ENCODE results near the gene TCF4. TPM values are rescaled to one million over a fixed set of nuclear protein-coding genes. Genes with fewer than 3 reads are reported as not detected.

Gene TCF4
- polyA plus RNA-seq, 1 donor (not counting 4 experiments of a cell fraction or from before 2014, with no cell fraction given), result 9.7 TPM

- no peaks in the 10 kb centered on the region for H3K27me3 ChIP-seq (ENCODE audit: control insufficient read depth, extremely low read depth, insufficient read depth, low read length)
- H3K9me1 ChIP-seq (ENCODE audit: control insufficient read depth, extremely low read depth, insufficient read depth, low read length), result no peaks in the 10 kb centered on the region
- DNase-seq (ENCODE audit: low read depth, low spot score) (no peak), FAIRE-seq (no peak)
- H3K27ac ChIP-seq (ENCODE audit: control insufficient read depth, insufficient read depth, low read length), result no peak overlapping the region
- dilution Hi-C loops (cut with MboI; ENCODE audit: extremely low pct_ligation_motif_present, low sequenced_read_pairs), result no loop called here
- TF ChIP-seq EZH2 (IDR thresholded peaks at IDR 0.05; ENCODE audit: low read length) (no peak), CTCF (optimal IDR thresholded peaks at IDR 0.05 in 1 of 3, IDR thresholded peaks at IDR 0.05 in 1 of 3, conservative IDR thresholded peaks at IDR 0.05 in 1 of 3; ENCODE audit: extremely low read depth in 1 of 3, insufficient read depth in 2 of 3, low read length in 3 of 3) (no peak)
- no peaks in the 10 kb centered on the region for H3K36me3 ChIP-seq (ENCODE audit: control insufficient read depth in 2 of 2, extremely low read depth in 1 of 2, insufficient read depth in 2 of 2, low read length in 2 of 2)
- no peak overlapping the region for H3K9ac ChIP-seq (ENCODE audit: control insufficient read depth, extremely low read depth, insufficient read depth, low read length)
- H3K9me3 ChIP-seq (ENCODE audit: control insufficient read depth, low read depth, low read length), result no peaks in the 10 kb centered on the region
- H3K4me3 ChIP-seq (ENCODE audit: control insufficient read depth in 2 of 3, extremely low read depth in 1 of 3, insufficient read depth in 2 of 3, low read depth in 1 of 3, low read length in 3 of 3), result no peak overlapping the region
- H3K4me1 ChIP-seq (ENCODE audit: control insufficient read depth, extremely low read depth, insufficient read depth, low read length), result peaks cover 15% of the 10 kb centered on the region
- H4K20me1 ChIP-seq (ENCODE audit: control insufficient read depth, extremely low read depth, insufficient read depth, low read length), result no peaks in the 10 kb centered on the region
- H3K79me2 ChIP-seq (ENCODE audit: control insufficient read depth, insufficient read depth, low read length), result no peaks in the 10 kb centered on the region
- H3K4me2 ChIP-seq (ENCODE audit: control insufficient read depth, extremely low read depth, insufficient read depth, low read depth, low read length), result no peak overlapping the region
- no peak overlapping the region for H2AFZ ChIP-seq (ENCODE audit: control insufficient read depth, low read length)
These were observed 79.3 kb downstream of the TCF4 start for GRCh38 chr18:55508651-55509050.

- Histone ChIP-seq H3K36me3 (ENCODE audit: control insufficient read depth in 2 of 2, extremely low read depth in 1 of 2, insufficient read depth in 2 of 2, low read length in 2 of 2) (no peaks in the 10 kb centered on the region), H3K4me3 (ENCODE audit: control insufficient read depth in 2 of 3, extremely low read depth in 1 of 3, insufficient read depth in 2 of 3, low read depth in 1 of 3, low read length in 3 of 3) (no peak overlapping the region), H3K4me2 (ENCODE audit: control insufficient read depth, extremely low read depth, insufficient read depth, low read depth, low read length) (no peak overlapping the region), H3K4me1 (ENCODE audit: control insufficient read depth, extremely low read depth, insufficient read depth, low read length) (peaks cover 15% of the 10 kb centered on the region), H3K79me2 (ENCODE audit: control insufficient read depth, insufficient read depth, low read length) (no peaks in the 10 kb centered on the region), H3K27me3 (ENCODE audit: control insufficient read depth, extremely low read depth, insufficient read depth, low read length) (no peaks in the 10 kb centered on the region), H2AFZ (ENCODE audit: control insufficient read depth, low read length) (no peak overlapping the region), H3K9me3 (ENCODE audit: control insufficient read depth, low read depth, low read length) (no peaks in the 10 kb centered on the region), H4K20me1 (ENCODE audit: control insufficient read depth, extremely low read depth, insufficient read depth, low read length) (no peaks in the 10 kb centered on the region), H3K27ac (ENCODE audit: control insufficient read depth, insufficient read depth, low read length) (no peak overlapping the region), H3K9me1 (ENCODE audit: control insufficient read depth, extremely low read depth, insufficient read depth, low read length) (no peaks in the 10 kb centered on the region), H3K9ac (ENCODE audit: control insufficient read depth, extremely low read depth, insufficient read depth, low read length) (no peak overlapping the region)
- DNase-seq (ENCODE audit: low read depth, low spot score) (no peak), FAIRE-seq (no peak)
- dilution Hi-C loops (cut with MboI; ENCODE audit: extremely low pct_ligation_motif_present, low sequenced_read_pairs), result no loop called here
- TF ChIP-seq EZH2 (IDR thresholded peaks at IDR 0.05; ENCODE audit: low read length) (no peak), CTCF (optimal IDR thresholded peaks at IDR 0.05 in 1 of 3, IDR thresholded peaks at IDR 0.05 in 1 of 3, conservative IDR thresholded peaks at IDR 0.05 in 1 of 3; ENCODE audit: extremely low read depth in 1 of 3, insufficient read depth in 2 of 3, low read length in 3 of 3) (no peak)
These were observed 81.9 kb downstream of the TCF4 start for GRCh38 chr18:55506074-55506473.

Data from keratinocyte (primary cell).